Hepatocyte (in vitro differentiated cells): ENCODE data around the gene NUP50. TPM values are rescaled to one million over a fixed set of nuclear protein-coding genes. Genes with fewer than 3 reads are reported as not detected.
A peak's percentile ranks its signal among the peaks of the same experiment; 100 is the strongest.

Experiments
- DNase-seq: peaks from one replicate; pipeline ENCODE4 v3.0.0-alpha.2; 2016; ENCODE audit warnings: low spot score
- H2AFZ ChIP-seq: fragments of 200-600 bp; sonication (generic); 2 replicates; pipeline ENCODE4 v1.6.0; 2016; ENCODE audit warnings: antibody characterized with exemption, mild to moderate bottlenecking
- H3K27ac ChIP-seq: fragments of 200-600 bp; sonication (generic); 2 replicates; pipeline ENCODE4 v1.5.1; 2016; ENCODE audit warnings: mild to moderate bottlenecking
- H3K27me3 ChIP-seq: fragments of 200-600 bp; sonication (generic); 2 replicates; pipeline ENCODE4 v1.6.1; 2016
- H3K36me3 ChIP-seq: fragments of 200-600 bp; sonication (generic); replicated peaks from 2 replicates; pipeline ENCODE4 v1.5.1; 2016; ENCODE audit warnings: low read depth; ENCODE audit not compliant: insufficient read depth
- H3K4me1 ChIP-seq: fragments of 200-600 bp; sonication (generic); 2 replicates; pipeline ENCODE4 v1.5.1; 2016; ENCODE audit warnings: mild to moderate bottlenecking, moderate library complexity; ENCODE audit not compliant: insufficient read depth
- H3K4me2 ChIP-seq: fragments of 200-600 bp; sonication (generic); 2 replicates; pipeline ENCODE4 v1.6.0; 2016
- H3K4me3 ChIP-seq: fragments of 200-600 bp; sonication (generic); 2 replicates; pipeline ENCODE4 v1.5.1; 2016; ENCODE audit warnings: mild to moderate bottlenecking
- H3K79me2 ChIP-seq: fragments of 200-600 bp; sonication (generic); 2 replicates; pipeline ENCODE4 v1.6.0; 2017; ENCODE audit warnings: mild to moderate bottlenecking
- H3K9me2 ChIP-seq: fragments of 200-600 bp; sonication (generic); replicated peaks from 2 replicates; pipeline ENCODE4 v1.6.0; 2017; ENCODE audit warnings: mild to moderate bottlenecking; ENCODE audit not compliant: insufficient read depth
- H3K9me3 ChIP-seq: fragments of 200-600 bp; sonication (generic); 2 replicates; pipeline ENCODE4 v1.5.1; 2016; ENCODE audit warnings: low read depth, mild to moderate bottlenecking
- H4K20me1 ChIP-seq: fragments of 200-600 bp; sonication (generic); 2 replicates; pipeline ENCODE4 v1.6.0; 2016; ENCODE audit warnings: mild to moderate bottlenecking; ENCODE audit not compliant: insufficient read depth, poor library complexity, severe bottlenecking
- CTCF ChIP-seq: fragments of 200-600 bp; sonication (generic); IDR thresholded peaks from 2 replicates; pipeline ENCODE4 v1.5.1; 2016; ENCODE audit warnings: antibody characterized with exemption, mild to moderate bottlenecking; ENCODE audit not compliant: poor library complexity
- EZH2 ChIP-seq: fragments of 200-600 bp; sonication (generic); IDR thresholded peaks from 2 replicates; pipeline ENCODE4 v1.6.1; 2016; ENCODE audit warnings: antibody characterized with exemption, mild to moderate bottlenecking, borderline replicate concordance
- EZH2phosphoT487 ChIP-seq: fragments of 200-600 bp; sonication (generic); IDR thresholded peaks from one replicate; pipeline ENCODE4 v1.6.1; 2018; ENCODE audit warnings: antibody characterized with exemption, mild to moderate bottlenecking, low read depth, moderate library complexity; ENCODE audit not compliant: unreplicated experiment, severe bottlenecking
- WGBS: methylation state at CpG from one replicate; pipeline ENCODE4 v1.1.6; 2016; ENCODE audit warnings: low lambda C conversion rate; ENCODE audit errors: missing lambda C conversion rate; 5-methylcytosine and 5-hydroxymethylcytosine counted together
- polyA plus RNA-seq: library from polyadenylated mRNA; unstranded; fragments of >200 nt; fragmentation: Nextera tagmentation; extraction: Ambion mirVana; gene quantifications from 2 replicates; pipeline ENCODE4 v1.2.1, GENCODE V29; 2016
- total RNA-seq: library from RNA; depleted of rRNA; stranded (reverse); fragments of >200 nt; gene quantifications from 2 replicates; pipeline ENCODE4 v1.2.3, GENCODE V29; 2014

NUP50 gene
- total and polyA plus RNA-seq, 2 experiments from 2014 or later: 16.0 to 43.8 TPM

- no peak for TF ChIP-seq EZH2
- TF ChIP-seq CTCF: no peak
- TF ChIP-seq EZH2phosphoT487: no peak
- no peaks in the 10 kb centered on the region for H3K9me3 ChIP-seq
- no peaks in the 10 kb centered on the region for H3K36me3 ChIP-seq
Measured at GRCh38 chr22:45151503-45151902, 12.2 kb upstream of the NUP50 start.

GRCh38 chr22:45154383-45154782 lies 9.3 kb upstream of the NUP50 start:
- DNase-seq: peak; percentile 56
- no peak overlapping the region for H2AFZ ChIP-seq
- no peak overlapping the region for H3K4me2 ChIP-seq

More at GRCh38 chr22:45151503-45151902, 12.2 kb upstream of the NUP50 start:
- Histone ChIP-seq H4K20me1 (no peaks in the 10 kb centered on the region), H2AFZ (no peak overlapping the region), H3K4me1 (peaks cover 7% of the 10 kb centered on the region), H3K4me2 (no peak overlapping the region), H3K4me3 (no peak overlapping the region), H3K27ac (no peak overlapping the region), H3K27me3 (no peaks in the 10 kb centered on the region), H3K9me2 (no peaks in the 10 kb centered on the region), H3K79me2 (peaks cover 9% of the 10 kb centered on the region)
- DNase-seq: no peak
- 94% methylated on average over 6 of the region's 6 CpGs for WGBS

GRCh38 chr22:45155050-45155840 lies 8.5 kb upstream of the NUP50 start:
- Histone ChIP-seq H3K9me2 (no peaks in the 10 kb centered on the region), H3K27ac (peak overlapping the region; percentile 85), H4K20me1 (no peaks in the 10 kb centered on the region), H2AFZ (no peak overlapping the region), H3K27me3 (no peaks in the 10 kb centered on the region), H3K4me3 (no peak overlapping the region), H3K79me2 (peaks cover 16% of the 10 kb centered on the region), H3K4me2 (no peak overlapping the region), H3K36me3 (no peaks in the 10 kb centered on the region), H3K9me3 (no peaks in the 10 kb centered on the region), H3K4me1 (peaks cover 35% of the 10 kb centered on the region)
- no peak for DNase-seq
- 81% methylated on average over 9 of the region's 9 CpGs for WGBS
- TF ChIP-seq CTCF: no peak
- no peak for TF ChIP-seq EZH2phosphoT487
- TF ChIP-seq EZH2: no peak

More at GRCh38 chr22:45154383-45154782, 9.3 kb upstream of the NUP50 start:
- TF ChIP-seq EZH2 (no peak), EZH2phosphoT487 (no peak), CTCF (no peak)
- peaks cover 16% of the 10 kb centered on the region for H3K79me2 ChIP-seq
- no peak overlapping the region for H3K4me3 ChIP-seq
- H3K36me3 ChIP-seq: no peaks in the 10 kb centered on the region
- H4K20me1 ChIP-seq: no peaks in the 10 kb centered on the region
- H3K9me2 ChIP-seq: no peaks in the 10 kb centered on the region
- no peaks in the 10 kb centered on the region for H3K9me3 ChIP-seq
- no peaks in the 10 kb centered on the region for H3K27me3 ChIP-seq
- WGBS: 88% methylated on average over 3 of the region's 3 CpGs
- peak overlapping the region; percentile 85 for H3K27ac ChIP-seq
- peaks cover 27% of the 10 kb centered on the region for H3K4me1 ChIP-seq
